ENCODE data around the gene CYTH1.

Gene CYTH1

GRCh38 chr17:78771758-78772382 is 10.2 kb downstream of the CYTH1 start:
- TF ChIP-seq CEBPB (IDR thresholded peaks at IDR 0.05) (no peak), CREB1 (IDR thresholded peaks at IDR 0.05; ENCODE audit: low read depth) (no peak), MAX (IDR thresholded peaks at IDR 0.05) (no peak), RAD21 (IDR thresholded peaks at IDR 0.05; ENCODE audit: low read depth) (no peak), EP300 (IDR thresholded peaks at IDR 0.05; ENCODE audit: borderline replicate concordance) (no peak), ZBTB7A (IDR thresholded peaks at IDR 0.05; ENCODE audit: low read depth) (no peak), USF1 (IDR thresholded peaks at IDR 0.05) (no peak), TCF12 (IDR thresholded peaks at IDR 0.05; ENCODE audit: low read depth) (no peak), YY1 (IDR thresholded peaks at IDR 0.05; ENCODE audit: low read depth) (no peak), EGR1 (IDR thresholded peaks at IDR 0.05) (no peak), TAF1 (IDR thresholded peaks at IDR 0.05; ENCODE audit: low read depth) (no peak), FOXM1 (IDR thresholded peaks at IDR 0.05; ENCODE audit: borderline replicate concordance, low read depth) (no peak), TEAD4 (IDR thresholded peaks at IDR 0.05) (no peak), NFIC (IDR thresholded peaks at IDR 0.05) (no peak), REST (IDR thresholded peaks at IDR 0.05; ENCODE audit: low read depth) (no peak)

- TF ChIP-seq NFIC (IDR thresholded peaks at IDR 0.05) (no peak), USF1 (IDR thresholded peaks at IDR 0.05) (no peak), RAD21 (IDR thresholded peaks at IDR 0.05; ENCODE audit: low read depth) (no peak), CREB1 (IDR thresholded peaks at IDR 0.05; ENCODE audit: low read depth) (no peak), TEAD4 (IDR thresholded peaks at IDR 0.05) (no peak), CEBPB (IDR thresholded peaks at IDR 0.05) (no peak)
These were observed 12.8 kb downstream of the CYTH1 start for GRCh38 chr17:78769196-78769773.

- no peak for TF ChIP-seq ZBTB7A (IDR thresholded peaks at IDR 0.05; ENCODE audit: low read depth)
- no peak for TF ChIP-seq CEBPB (IDR thresholded peaks at IDR 0.05)
- TF ChIP-seq USF1 (IDR thresholded peaks at IDR 0.05) = no peak
- TF ChIP-seq MAX (IDR thresholded peaks at IDR 0.05) = no peak
- no peak for TF ChIP-seq TEAD4 (IDR thresholded peaks at IDR 0.05)
- no peak for TF ChIP-seq NFIC (IDR thresholded peaks at IDR 0.05)
- no peak for TF ChIP-seq REST (IDR thresholded peaks at IDR 0.05; ENCODE audit: low read depth)
- TF ChIP-seq YY1 (IDR thresholded peaks at IDR 0.05; ENCODE audit: low read depth) = no peak
- no peak for TF ChIP-seq CREB1 (IDR thresholded peaks at IDR 0.05; ENCODE audit: low read depth)
- no peak for TF ChIP-seq EGR1 (IDR thresholded peaks at IDR 0.05)
- TF ChIP-seq RAD21 (IDR thresholded peaks at IDR 0.05; ENCODE audit: low read depth) = no peak
- no peak for TF ChIP-seq FOXM1 (IDR thresholded peaks at IDR 0.05; ENCODE audit: borderline replicate concordance, low read depth)
- TF ChIP-seq TCF12 (IDR thresholded peaks at IDR 0.05; ENCODE audit: low read depth) = no peak
- no peak for TF ChIP-seq EP300 (IDR thresholded peaks at IDR 0.05; ENCODE audit: borderline replicate concordance)
- TF ChIP-seq TAF1 (IDR thresholded peaks at IDR 0.05; ENCODE audit: low read depth) = no peak
These were observed 14.3 kb downstream of the CYTH1 start for GRCh38 chr17:78767806-78768205.

GRCh38 chr17:78766743-78767294 is 15.3 kb downstream of the CYTH1 start:
- TF ChIP-seq REST (IDR thresholded peaks at IDR 0.05; ENCODE audit: low read depth) (no peak), NFIC (IDR thresholded peaks at IDR 0.05) (no peak), EGR1 (IDR thresholded peaks at IDR 0.05) (no peak), TEAD4 (IDR thresholded peaks at IDR 0.05) (no peak), CREB1 (IDR thresholded peaks at IDR 0.05; ENCODE audit: low read depth) (no peak), FOXM1 (IDR thresholded peaks at IDR 0.05; ENCODE audit: borderline replicate concordance, low read depth) (no peak), YY1 (IDR thresholded peaks at IDR 0.05; ENCODE audit: low read depth) (no peak), ZBTB7A (IDR thresholded peaks at IDR 0.05; ENCODE audit: low read depth) (no peak), TAF1 (IDR thresholded peaks at IDR 0.05; ENCODE audit: low read depth) (no peak), RAD21 (IDR thresholded peaks at IDR 0.05; ENCODE audit: low read depth) (no peak), USF1 (IDR thresholded peaks at IDR 0.05) (no peak), TCF12 (IDR thresholded peaks at IDR 0.05; ENCODE audit: low read depth) (no peak), CEBPB (IDR thresholded peaks at IDR 0.05) (no peak), MAX (IDR thresholded peaks at IDR 0.05) (no peak)

Data from Ishikawa (cell line).